GM23248 (cell line): ENCODE measurements around the gene CAPN11.

ENCODE experiments used
- EZH2 ChIP-seq: fragments of 200-600 bp; sonication (generic); IDR thresholded peaks from 2 replicates; pipeline ENCODE4 v1.6.1; 2018; ENCODE audit warnings: antibody characterized with exemption, mild to moderate bottlenecking; ENCODE audit not compliant: insufficient read depth, poor library complexity, severe bottlenecking
- EZH2phosphoT487 ChIP-seq: fragments of 200-600 bp; sonication (generic); IDR thresholded peaks from 2 replicates; pipeline ENCODE4 v1.6.1; 2018; ENCODE audit warnings: antibody characterized with exemption, moderate library complexity, mild to moderate bottlenecking, low read depth; ENCODE audit not compliant: insufficient read depth

DNA sequence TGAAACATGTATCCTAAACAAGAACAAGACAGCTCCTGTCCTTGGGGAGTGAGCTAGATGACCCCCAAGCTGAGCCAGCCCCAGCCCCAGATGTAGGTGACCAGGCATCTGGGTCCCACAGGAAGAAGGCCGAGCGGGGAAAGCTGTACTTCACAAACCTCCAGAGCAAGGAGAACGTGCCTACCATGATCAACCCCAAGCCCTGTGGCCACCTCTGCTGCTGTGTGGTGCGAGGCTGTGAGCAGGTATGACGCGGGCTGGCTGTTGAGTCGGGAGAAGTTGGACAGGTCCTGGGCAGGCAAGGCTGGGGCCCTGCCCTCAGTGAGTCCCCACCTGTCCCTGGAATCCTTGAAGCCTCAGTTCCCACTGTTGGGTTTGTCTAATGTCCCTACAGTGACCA, 11.4 kb upstream of the CAPN11 start:
- TF ChIP-seq EZH2 (no peak), EZH2phosphoT487 (no peak)
